ENCODE data around the gene MAGEF1. TPM values are rescaled to one million over a fixed set of nuclear protein-coding genes. Genes with fewer than 3 reads are reported as not detected.

MAGEF1 gene
- total RNA-seq, 1 donor from 2014 or later = 26.2 TPM

- no peak overlapping the region for H3K4me3 ChIP-seq (ENCODE audit: insufficient read depth, low read depth, low read length)
- H3K36me3 ChIP-seq (ENCODE audit: insufficient read depth, low read length) = no peaks in the 10 kb centered on the region
- H3K27ac ChIP-seq (ENCODE audit: low read depth, low read length) = no peak overlapping the region
- H3K27ac Mint-ChIP-seq (ENCODE audit: unreplicated experiment) = peak overlapping the region; percentile 12
- no peaks in the 10 kb centered on the region for H3K79me2 ChIP-seq (ENCODE audit: insufficient read depth, low read length)
- H3K36me3 Mint-ChIP-seq (ENCODE audit: low read depth, unreplicated experiment) = no peaks in the 10 kb centered on the region
- no peaks in the 10 kb centered on the region for H3K9me3 ChIP-seq (ENCODE audit: insufficient read depth, low read depth, low read length)
- H3K4me2 ChIP-seq (ENCODE audit: low read length) = peak overlapping the region; percentile 44
- no peaks in the 10 kb centered on the region for H4K20me1 ChIP-seq (ENCODE audit: insufficient read depth, low read length)
- peaks cover 12% of the 10 kb centered on the region for H3K27me3 Mint-ChIP-seq (ENCODE audit: low read depth, unreplicated experiment)
- peaks cover 10% of the 10 kb centered on the region for H3K27me3 ChIP-seq (ENCODE audit: insufficient read depth, low read length)
- H3K9me3 Mint-ChIP-seq (ENCODE audit: unreplicated experiment) = no peaks in the 10 kb centered on the region
- H3K9ac ChIP-seq (ENCODE audit: low read length) = no peak overlapping the region
- FAIRE-seq (no peak), DNase-seq (ENCODE audit: low read depth) (no peak)
- peaks cover 3% of the 10 kb centered on the region for H3K4me1 Mint-ChIP-seq (ENCODE audit: low read depth, unreplicated experiment)
- H3K4me1 ChIP-seq (ENCODE audit: insufficient read depth, low read length) = no peaks in the 10 kb centered on the region
- H3K4me3 Mint-ChIP-seq (ENCODE audit: unreplicated experiment) = no peak overlapping the region
- TF ChIP-seq CTCF (IDR thresholded peaks at IDR 0.05; ENCODE audit: insufficient read depth, low read depth, low read length) (no peak), EZH2 (IDR thresholded peaks at IDR 0.05; ENCODE audit: insufficient read depth, low read length) (no peak)
- no peak overlapping the region for H2AFZ ChIP-seq (ENCODE audit: low read depth, low read length)
These were observed 32.6 kb downstream of the MAGEF1 start for GRCh38 chr3:184679056-184679816.

DNA sequence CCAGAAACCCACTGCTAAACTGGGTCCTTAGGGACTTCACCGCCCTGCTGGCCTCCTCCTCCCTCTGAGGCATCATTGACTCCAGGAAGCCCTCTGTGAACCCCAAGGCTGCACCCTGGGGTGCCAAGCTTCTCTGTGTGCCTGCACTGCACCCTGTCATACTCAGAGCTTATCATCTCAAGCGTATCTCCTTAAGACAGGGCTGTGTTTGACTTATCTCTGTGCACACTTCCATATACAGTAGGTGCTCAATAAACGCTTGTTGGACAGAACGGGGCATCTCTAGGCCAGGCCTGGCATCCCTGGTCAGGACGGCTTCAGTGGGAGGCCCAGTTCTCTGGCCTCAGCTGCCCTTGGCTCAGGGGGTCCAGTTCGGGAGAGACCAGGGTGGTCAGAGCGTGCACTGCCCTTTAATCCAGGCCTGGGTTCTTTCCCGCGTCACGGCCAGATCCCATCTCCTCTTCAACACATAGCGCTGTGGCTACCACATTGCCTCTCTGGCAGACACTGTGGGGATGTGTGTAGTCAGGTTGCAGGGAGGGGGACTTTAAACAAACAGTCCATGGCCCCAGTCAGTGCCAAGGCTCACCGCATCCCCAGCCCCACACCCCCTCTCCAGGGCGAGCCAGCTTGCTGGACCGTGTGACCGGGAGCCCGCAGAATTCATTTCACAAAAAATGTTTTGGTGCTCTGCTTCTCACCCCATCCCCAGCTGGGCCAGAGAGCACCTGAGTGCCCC is 33.4 kb downstream of the MAGEF1 start:
- Histone ChIP-seq H3K27me3 (ENCODE audit: insufficient read depth, low read length) (peaks cover 13% of the 10 kb centered on the region), H4K20me1 (ENCODE audit: insufficient read depth, low read length) (no peaks in the 10 kb centered on the region), H2AFZ (ENCODE audit: low read depth, low read length) (no peak overlapping the region), H3K4me2 (ENCODE audit: low read length) (peak overlapping the region; percentile 44), H3K9ac (ENCODE audit: low read length) (no peak overlapping the region), H3K27ac (ENCODE audit: low read depth, low read length) (no peak overlapping the region), H3K4me3 (ENCODE audit: insufficient read depth, low read depth, low read length) (no peak overlapping the region), H3K79me2 (ENCODE audit: insufficient read depth, low read length) (no peaks in the 10 kb centered on the region), H3K36me3 (ENCODE audit: insufficient read depth, low read length) (no peaks in the 10 kb centered on the region), H3K9me3 (ENCODE audit: insufficient read depth, low read depth, low read length) (no peaks in the 10 kb centered on the region), H3K4me1 (ENCODE audit: insufficient read depth, low read length) (no peaks in the 10 kb centered on the region)
- peaks cover 3% of the 10 kb centered on the region for H3K4me1 Mint-ChIP-seq (ENCODE audit: low read depth, unreplicated experiment)
- TF ChIP-seq CTCF (IDR thresholded peaks at IDR 0.05; ENCODE audit: insufficient read depth, low read depth, low read length) (no peak), EZH2 (IDR thresholded peaks at IDR 0.05; ENCODE audit: insufficient read depth, low read length) (no peak)
- no peaks in the 10 kb centered on the region for H3K36me3 Mint-ChIP-seq (ENCODE audit: low read depth, unreplicated experiment)
- H3K27me3 Mint-ChIP-seq (ENCODE audit: low read depth, unreplicated experiment) = peaks cover 14% of the 10 kb centered on the region
- no peak for FAIRE-seq
- no peaks in the 10 kb centered on the region for H3K9me3 Mint-ChIP-seq (ENCODE audit: unreplicated experiment)
- no peak overlapping the region for H3K27ac Mint-ChIP-seq (ENCODE audit: unreplicated experiment)
- no peak overlapping the region for H3K4me3 Mint-ChIP-seq (ENCODE audit: unreplicated experiment)
- DNase-seq (ENCODE audit: low read depth) = no peak

All from astrocyte (in vitro differentiated cells and primary cell).